ENCODE data around the gene GRID1. TPM values are rescaled to one million over a fixed set of nuclear protein-coding genes. Genes with fewer than 3 reads are reported as not detected.
"Not testable (repeated sequence)": the region's sequence is repeated elsewhere in the genome, so short reads cannot be mapped to it uniquely, and the experiment has no call there.

The GRID1 gene
- total RNA-seq, 2 donors from 2014 or later, result 0.31 to 1.0 TPM

DNA sequence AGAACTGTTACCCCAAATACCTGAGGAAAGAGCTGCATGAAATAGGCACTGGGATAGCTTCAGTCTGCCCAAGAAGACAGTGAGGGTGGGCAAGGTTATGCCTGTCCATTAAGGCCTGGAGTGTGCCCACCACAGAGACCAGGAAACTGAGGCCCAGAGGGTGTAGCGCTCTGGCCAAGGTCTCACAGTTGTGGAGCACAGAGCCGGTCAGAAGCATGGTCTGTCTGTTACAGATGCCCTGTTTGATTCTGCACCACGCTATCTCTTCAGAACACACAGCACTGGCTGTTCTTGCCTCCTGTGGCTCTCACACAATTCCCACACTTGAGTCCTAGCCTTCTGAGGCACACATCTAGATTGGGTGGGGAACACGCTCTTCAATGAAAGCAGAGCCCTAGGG lies 261.4 kb downstream of the GRID1 start:
- intact Hi-C loops (cut with DNase I, micrococcal nuclease), result no loop called here
- no peak for ATAC-seq
- DNase-seq, result no peak

DNA sequence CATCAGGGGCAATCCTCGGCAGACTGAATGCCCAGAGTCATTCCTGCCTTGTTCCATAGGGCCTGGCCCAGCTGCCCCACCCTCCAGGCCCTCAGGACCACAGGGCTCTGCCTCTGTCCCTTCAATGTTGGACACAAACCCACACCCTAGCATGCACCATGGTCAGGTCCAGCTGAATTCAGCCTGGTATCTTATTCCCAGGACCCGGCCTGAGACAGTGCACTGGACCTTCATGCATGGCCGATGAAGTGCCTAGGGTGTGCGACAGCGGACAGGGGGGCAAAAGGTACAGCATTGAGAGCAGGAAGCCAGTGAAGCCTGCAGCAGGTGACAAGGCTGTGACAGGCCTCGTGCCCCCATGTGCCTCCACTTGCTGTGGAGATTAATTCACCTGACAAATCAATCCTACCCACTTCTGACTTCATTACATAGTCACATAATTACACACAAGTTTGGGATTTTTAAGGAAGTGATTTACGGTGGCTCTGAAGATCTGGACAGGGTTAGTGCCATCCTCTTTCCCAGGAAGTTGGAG lies 261.9 kb downstream of the GRID1 start:
- DNase-seq (no peak), ATAC-seq (no peak)
- intact Hi-C loops (cut with DNase I, micrococcal nuclease), result no loop called here

DNA sequence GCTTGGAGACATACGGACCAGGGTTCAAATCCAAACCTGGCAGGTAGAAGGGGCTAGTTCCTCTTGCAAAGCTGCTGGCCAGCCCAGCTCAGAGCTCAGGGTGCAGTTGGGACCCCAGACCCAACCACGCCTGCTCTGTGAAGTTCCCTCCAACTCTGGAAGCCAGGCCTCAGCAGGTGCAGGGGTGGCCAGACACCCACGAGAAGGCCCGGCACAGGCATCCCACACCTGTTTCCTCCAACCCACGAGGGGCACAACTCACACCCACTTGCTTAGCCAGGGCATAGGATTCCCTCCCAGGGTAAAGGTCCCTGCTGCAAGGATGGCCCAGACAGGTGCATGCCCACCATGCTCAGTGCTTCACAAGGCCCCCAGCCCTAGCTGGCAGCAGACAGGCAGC lies 262.4 kb downstream of the GRID1 start:
- ATAC-seq (no peak), DNase-seq (no peak)
- intact Hi-C loops (cut with DNase I, micrococcal nuclease), result no loop called here

- DNase-seq (no peak), ATAC-seq (no peak)
- intact Hi-C loops (cut with DNase I, micrococcal nuclease), result no loop called here
Measured at GRCh38 chr10:86103391-86104101, 263.0 kb downstream of the GRID1 start.

DNA sequence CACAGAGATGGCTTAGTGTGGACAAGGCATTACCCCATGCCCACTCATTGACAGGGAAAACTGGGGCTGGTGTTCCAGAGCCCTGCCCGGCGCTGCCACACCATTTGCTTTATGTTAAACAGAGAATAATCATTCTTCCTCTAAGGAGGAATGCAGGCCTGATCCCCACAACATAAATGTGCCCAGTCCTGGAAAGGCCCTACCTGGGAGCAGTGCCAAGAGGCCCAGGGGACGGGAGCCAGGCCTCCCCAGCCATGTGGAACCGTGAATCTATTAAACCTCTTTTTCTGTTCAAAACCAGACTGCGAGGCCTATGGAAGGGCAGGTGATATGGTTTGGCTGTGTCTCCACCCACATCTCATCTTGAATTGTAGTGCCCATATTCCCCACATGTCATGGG lies 264.1 kb downstream of the GRID1 start:
- DNase-seq (no peak), ATAC-seq (no peak)
- intact Hi-C loops (cut with DNase I, micrococcal nuclease), result no loop called here

GRCh38 chr10:86102031-86102430 lies 264.6 kb downstream of the GRID1 start:
- intact Hi-C loops (cut with DNase I, micrococcal nuclease), result no loop called here
- DNase-seq, result no peak
- ATAC-seq, result no peak

DNA sequence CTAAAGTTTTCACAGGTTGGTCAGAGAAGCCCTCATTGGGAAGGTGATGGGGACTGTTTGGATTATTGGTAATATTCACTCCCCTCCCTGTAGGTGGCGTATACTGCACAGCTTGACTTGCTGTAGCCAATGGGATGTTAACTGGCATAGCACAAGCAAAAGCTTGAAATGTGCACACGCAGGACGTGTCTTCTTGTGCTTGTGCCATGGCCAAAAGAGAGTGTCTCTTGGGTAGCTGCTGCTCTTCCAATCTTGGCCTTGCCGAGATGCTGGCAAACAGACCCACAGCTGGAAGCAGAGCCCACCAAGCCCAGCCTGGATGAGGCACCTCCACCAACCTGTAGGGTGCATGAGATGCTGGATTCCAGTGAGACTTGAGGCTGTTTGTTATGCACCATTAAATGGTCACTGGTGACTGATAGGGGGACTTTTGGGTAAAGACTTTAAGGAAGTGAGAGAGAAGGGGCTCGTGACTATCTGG lies 266.0 kb downstream of the GRID1 start:
- ATAC-seq (peak; percentile 72), DNase-seq (no peak)
- intact Hi-C loops (cut with DNase I, micrococcal nuclease), result no loop called here

DNA sequence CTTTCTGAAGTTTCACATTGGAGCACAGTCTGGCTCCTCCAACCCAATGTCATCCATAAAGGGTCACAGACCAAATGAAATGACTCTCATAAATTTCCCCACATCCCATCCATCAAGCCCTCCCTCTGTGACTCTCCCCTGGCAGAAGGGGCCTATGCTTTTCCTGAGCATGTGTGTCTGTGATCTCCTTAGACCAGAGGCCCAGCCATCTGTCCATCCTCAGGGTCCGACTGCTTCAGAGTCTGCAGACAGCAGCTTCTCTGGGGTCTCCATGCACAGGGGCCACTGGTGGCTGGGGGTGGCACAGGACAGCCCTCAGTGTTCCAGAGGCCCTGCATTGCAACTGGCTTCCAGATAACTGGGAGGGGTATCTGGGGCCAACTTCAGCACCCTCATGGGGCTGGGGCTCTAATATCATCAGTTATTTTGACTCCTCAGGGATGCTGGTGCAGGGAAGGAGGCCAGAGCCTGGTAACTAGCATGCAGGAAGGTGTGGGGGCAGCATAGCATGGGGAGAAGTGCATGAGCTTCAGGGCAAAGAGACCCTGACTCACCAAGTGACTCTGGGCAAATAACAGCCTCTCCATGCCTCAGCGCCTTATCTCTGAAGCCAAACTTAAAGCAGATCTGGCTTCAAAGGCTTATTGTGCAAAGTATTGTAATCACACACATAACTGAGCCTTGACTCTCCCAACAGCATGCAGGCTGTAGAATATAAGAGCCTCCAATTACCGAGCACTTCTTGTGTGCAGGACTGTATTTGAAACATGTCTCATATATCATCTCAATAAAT lies 266.9 kb downstream of the GRID1 start:
- no peak for DNase-seq
- ATAC-seq, result no peak
- intact Hi-C loops (cut with DNase I, micrococcal nuclease), result no loop called here

DNA sequence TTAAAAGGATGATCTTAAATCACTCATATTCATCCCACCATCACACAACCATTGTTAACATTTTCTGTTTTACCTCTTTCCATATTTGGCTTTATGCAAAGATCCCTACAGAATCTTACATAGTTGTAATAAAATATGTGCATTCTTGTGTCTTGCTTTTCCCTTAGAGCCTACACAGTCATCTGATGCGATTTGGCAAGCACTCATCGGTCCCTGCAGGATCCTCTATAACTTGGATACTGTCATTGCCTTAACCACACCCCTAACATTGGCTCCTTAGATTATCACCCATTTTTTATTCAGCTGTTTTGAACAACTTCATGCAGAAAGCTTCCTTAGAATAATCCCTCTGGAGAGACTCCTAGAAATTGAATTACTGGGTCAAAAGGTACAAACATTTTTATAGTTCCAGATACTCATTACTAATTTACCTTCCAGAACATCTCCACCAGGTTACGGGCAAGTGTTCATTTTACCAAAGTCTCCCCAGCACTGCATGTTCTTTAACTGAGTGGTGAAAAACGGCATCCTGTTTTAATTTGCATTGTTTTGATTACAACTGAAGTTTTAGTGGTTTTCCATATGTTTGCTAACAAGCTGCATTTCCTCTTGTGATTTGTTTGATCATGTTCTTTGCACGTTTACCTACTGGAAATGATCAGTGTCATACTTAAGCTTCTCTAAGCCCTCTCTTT lies 268.3 kb downstream of the GRID1 start:
- ATAC-seq (no peak), DNase-seq (no peak)
- intact Hi-C loops (cut with DNase I, micrococcal nuclease), result no loop called here

DNA sequence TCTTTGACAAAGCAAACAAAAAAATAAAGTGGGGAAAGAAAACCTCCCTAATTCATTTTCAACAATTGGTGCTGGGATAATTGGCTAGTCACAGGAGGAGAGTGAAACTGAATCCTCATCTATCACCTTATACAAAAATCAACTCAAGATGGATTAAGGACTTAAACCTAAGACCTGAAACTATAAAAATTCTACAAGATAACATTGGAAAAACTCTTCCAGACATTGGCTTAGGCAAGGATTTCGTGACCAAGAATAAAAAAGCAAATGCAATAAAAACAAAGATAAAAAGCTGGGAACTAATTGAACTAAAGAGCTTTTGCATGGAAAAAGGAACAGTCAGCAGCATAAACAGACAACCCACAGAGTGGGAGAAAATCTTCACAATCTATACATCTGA lies 271.5 kb downstream of the GRID1 start:
- intact Hi-C loops (cut with DNase I, micrococcal nuclease); ATAC-seq; DNase-seq: not testable (repeated sequence)

GRCh38 chr10:86092311-86092710 lies 274.3 kb downstream of the GRID1 start:
- ATAC-seq; DNase-seq; intact Hi-C loops (cut with DNase I, micrococcal nuclease): not testable (repeated sequence)

DNA sequence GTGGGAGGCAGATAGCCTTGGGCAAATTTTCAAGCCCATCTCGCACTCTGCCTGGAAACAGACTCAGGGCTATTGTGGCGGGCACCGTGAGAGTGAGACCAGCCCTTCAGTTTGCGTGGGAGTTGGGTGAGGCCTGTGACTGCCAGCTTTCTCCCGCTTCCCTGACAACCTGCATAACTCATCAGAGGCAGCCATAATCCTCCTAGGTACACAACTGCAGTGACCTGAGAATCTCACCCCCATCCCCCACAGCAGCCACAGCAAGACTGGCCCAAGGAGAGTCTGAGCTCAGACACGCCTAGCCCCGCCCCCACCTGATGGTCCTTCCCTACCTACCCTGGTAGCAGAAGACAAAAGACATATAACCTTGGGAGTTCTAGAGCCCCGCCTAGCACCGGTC lies 275.4 kb downstream of the GRID1 start:
- intact Hi-C loops (cut with DNase I, micrococcal nuclease), result no loop called here
- no peak for ATAC-seq

DNA sequence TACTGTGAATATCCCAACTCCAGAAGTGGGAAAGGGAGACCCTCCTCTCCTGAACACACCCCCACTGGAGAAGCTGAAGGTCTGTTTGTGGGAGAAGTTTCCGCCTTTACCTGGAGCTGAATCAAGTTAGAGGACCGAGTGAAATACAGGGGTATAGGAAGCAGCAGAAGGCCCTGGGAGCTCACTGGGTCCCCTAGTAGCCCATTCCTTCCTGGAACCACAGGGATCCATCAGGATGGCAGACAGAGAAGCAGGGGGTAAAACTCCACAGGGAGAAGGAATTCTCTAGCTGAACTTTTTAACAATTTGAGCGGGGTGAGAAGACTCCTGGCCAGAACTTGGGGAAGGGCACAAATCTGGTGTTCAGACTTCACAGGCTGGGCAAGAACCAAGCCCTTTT lies 275.8 kb downstream of the GRID1 start:
- ATAC-seq (no peak), DNase-seq (no peak)
- intact Hi-C loops (cut with DNase I, micrococcal nuclease), result no loop called here

More for the DNA sequence above, 275.4 kb downstream of the GRID1 start:
- DNase-seq, result no peak

GRCh38 chr10:86087716-86088115 lies 278.9 kb downstream of the GRID1 start:
- ATAC-seq (no peak), DNase-seq (no peak)
- intact Hi-C loops (cut with DNase I, micrococcal nuclease), result no loop called here

DNA sequence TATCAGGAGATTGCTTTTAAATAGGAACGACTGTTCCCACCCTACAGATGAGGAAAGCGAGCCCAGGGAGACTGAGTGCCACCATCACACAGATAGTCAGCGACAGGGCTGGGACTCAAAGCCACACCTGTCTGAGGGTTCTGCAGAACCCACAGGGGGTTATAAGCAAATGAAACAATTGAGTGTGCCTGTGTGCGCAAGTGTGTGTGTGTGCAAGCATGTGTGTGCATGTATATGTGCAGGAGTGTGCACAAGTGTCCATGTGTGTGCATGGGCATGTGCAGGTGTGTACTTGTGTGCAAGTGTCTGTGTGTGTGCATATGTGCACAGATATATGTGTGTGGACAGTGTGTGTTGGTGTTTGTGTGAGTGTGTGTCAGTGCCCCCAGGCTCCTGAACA lies 280.2 kb downstream of the GRID1 start:
- ATAC-seq, result no peak
- intact Hi-C loops (cut with DNase I, micrococcal nuclease), result no loop called here
- DNase-seq, result no peak

GRCh38 chr10:86085686-86086085 lies 280.9 kb downstream of the GRID1 start:
- no peak for DNase-seq
- no peak for ATAC-seq
- intact Hi-C loops (cut with DNase I, micrococcal nuclease), result no loop called here

GRCh38 chr10:86085136-86085535 lies 281.5 kb downstream of the GRID1 start:
- DNase-seq (no peak), ATAC-seq (no peak)
- intact Hi-C loops (cut with DNase I, micrococcal nuclease), result no loop called here

DNA sequence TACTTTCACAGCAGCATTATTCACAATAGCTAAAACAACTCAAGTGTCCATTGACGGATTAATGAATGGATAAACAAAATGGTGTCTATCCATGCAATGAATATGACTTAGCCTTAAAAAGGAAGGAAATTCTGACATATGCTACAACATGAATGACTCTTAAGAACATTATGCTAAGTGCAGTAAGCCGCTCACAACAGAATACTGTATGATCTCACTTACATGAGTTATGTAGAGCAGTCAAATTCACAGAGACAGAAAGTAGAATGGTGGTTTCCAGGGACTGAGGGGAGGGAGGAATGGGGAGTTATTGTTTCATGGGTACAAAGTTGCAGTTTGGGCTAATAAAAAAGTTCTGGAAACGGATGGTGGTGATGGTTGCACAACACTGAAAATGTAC lies 282.0 kb downstream of the GRID1 start:
- no peak for DNase-seq
- ATAC-seq, result no peak
- intact Hi-C loops (cut with DNase I, micrococcal nuclease), result no loop called here

DNA sequence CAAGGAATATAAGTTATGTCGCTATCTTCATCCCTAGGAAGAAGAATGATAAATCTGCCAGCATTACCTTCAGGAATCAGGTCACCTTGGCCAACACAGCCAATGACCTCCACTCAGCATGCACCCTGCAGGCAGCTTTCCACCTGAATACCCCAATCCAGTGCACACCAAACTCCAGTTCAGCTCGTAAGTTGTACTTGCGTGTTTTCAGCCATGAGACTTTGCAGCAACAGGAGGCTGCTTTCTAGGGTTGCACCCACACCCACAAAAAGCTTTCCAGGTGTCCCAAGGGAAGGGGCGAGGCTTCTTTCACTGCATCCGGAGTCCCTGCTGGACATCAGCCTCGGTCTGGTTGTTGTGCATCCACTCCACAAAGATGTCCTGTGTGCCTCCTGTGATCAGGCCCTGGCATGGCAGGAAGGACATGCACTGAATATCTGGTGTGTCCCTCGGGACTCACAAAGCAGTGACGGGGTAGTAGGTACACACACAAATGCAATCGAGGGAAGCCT lies 282.9 kb downstream of the GRID1 start:
- no peak for ATAC-seq
- no peak for DNase-seq
- intact Hi-C loops (cut with DNase I, micrococcal nuclease), result no loop called here
